Right lobe of liver (tissue), 4 donors: ENCODE data around the gene UNC5C.

Experiments used
- CTCF ChIP-seq, 4 donors: fragments of 200-600 bp in 3 of 4; fragments of 450-650 bp in 1 of 4; IDR thresholded peaks; one replicate each; pipeline versions ENCODE4 v1.5.1 to v1.8.0; 2016 to 2022; ENCODE audit warnings: antibody characterized with exemption in 4 of 4, mild to moderate bottlenecking in 2 of 4
- POLR2A ChIP-seq: fragments of 450-650 bp; IDR thresholded peaks from one replicate; pipeline ENCODE4 v1.6.1; 2017; ENCODE audit warnings: antibody characterized with exemption, mild to moderate bottlenecking
- donor health status: DM: no; HTN: no; CAD: no.
- donor health status: DM: no; HTN: no; CAD: no.
- donor health status: DM: no; HTN: yes; CAD: no.

- TF ChIP-seq POLR2A: no peak
- no peak for TF ChIP-seq CTCF (IDR thresholded peaks at IDR 0.05)
These were observed 357.2 kb downstream of the UNC5C start for GRCh38 chr4:95191537-95191936.
